ENCODE results near the gene NDUFAF2.
A peak's percentile ranks its signal among the peaks of the same experiment; 100 is the strongest.

Gene NDUFAF2

DNA sequence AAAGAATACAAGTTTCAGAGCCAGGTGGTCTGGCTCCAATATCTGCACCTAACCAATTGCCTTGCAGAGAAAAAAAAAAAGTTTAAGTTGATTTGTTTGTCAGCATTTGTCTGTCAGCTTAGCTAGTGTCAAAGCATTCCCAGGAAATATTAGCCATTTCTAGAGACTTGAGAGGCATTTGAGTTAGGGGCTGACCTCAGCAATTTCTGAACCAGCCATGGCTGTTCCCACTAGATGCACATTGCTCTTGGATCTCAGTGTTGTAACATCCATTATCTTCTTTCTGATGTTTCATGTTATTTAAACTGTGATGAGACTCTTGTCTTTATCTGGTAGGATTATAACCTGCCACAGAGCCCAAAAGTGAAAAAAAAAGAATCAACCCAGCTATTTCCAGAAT, 102.3 kb downstream of the NDUFAF2 start:
- H3K27ac ChIP-seq: no peak overlapping the region
- TF ChIP-seq, protein P1, sequence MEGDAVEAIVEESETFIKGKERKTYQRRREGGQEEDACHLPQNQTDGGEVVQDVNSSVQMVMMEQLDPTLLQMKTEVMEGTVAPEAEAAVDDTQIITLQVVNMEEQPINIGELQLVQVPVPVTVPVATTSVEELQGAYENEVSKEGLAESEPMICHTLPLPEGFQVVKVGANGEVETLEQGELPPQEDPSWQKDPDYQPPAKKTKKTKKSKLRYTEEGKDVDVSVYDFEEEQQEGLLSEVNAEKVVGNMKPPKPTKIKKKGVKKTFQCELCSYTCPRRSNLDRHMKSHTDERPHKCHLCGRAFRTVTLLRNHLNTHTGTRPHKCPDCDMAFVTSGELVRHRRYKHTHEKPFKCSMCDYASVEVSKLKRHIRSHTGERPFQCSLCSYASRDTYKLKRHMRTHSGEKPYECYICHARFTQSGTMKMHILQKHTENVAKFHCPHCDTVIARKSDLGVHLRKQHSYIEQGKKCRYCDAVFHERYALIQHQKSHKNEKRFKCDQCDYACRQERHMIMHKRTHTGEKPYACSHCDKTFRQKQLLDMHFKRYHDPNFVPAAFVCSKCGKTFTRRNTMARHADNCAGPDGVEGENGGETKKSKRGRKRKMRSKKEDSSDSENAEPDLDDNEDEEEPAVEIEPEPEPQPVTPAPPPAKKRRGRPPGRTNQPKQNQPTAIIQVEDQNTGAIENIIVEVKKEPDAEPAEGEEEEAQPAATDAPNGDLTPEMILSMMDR (IDR thresholded peaks at IDR 0.05): no peak
- TF ChIP-seq ZFX (IDR thresholded peaks at IDR 0.05; ENCODE audit: borderline replicate concordance): no peak

DNA sequence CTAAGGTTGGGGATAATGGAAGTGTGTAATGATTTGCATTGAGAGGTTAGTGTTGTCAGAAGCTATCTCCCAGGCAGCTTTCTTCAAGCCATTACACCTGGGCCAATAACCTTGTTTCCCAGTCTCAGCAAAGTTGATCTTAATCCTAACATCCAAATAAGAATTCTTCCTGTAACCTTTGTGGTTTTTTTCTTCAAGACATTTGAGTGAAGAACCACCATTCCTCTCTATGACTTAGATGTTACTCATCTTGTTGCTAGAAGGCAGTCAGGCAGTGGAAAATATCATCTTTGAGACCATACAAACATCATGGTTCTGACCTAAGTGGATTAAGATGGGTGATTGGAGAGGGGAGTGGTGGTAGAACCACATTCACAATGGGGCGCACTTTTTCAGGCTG, 103.5 kb downstream of the NDUFAF2 start:
- no peak overlapping the region for H3K27ac ChIP-seq
- TF ChIP-seq ZFX (IDR thresholded peaks at IDR 0.05; ENCODE audit: borderline replicate concordance): no peak
- TF ChIP-seq, protein P1 (IDR thresholded peaks at IDR 0.05): no peak

DNA sequence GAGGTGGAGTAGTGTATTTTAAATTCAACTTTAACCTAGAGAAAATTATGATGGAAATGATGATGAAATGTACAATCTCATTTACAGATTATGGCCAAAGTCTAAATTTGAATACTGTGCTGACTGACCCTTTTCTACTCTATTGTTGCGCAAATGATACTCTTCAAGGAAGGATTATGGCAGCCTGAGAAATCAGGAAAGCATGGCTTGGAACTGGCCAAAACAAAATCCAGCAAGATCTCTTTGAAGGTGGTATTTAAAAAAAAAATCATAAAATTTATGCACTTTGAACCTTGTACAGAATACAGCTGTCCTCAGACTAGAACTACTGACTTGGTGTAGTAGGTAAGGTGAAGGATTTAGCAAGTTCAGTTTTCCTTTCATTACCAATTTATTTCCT, 105.3 kb downstream of the NDUFAF2 start:
- no peak overlapping the region for H3K27ac ChIP-seq
- TF ChIP-seq, protein P1 (IDR thresholded peaks at IDR 0.05): no peak
- no peak for TF ChIP-seq ZFX (IDR thresholded peaks at IDR 0.05; ENCODE audit: borderline replicate concordance)

DNA sequence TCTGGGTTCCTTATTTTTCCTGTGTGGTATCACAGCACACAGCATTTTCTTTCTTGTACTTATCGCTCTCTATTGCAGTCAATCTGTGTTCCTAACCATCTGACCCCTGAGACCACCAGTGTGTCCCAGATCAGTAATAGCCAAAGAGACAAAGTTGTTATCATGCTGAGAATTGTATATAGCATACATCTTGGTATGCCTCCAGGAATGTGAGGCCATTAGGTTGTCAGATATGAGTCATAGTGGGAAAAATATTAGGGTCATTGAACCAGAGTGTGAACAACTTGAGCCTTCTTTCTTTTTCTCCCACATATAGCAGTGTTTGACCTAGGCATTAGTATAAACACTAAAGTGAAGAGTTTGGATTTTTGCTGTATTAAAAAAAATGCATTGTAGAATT, 106.3 kb downstream of the NDUFAF2 start:
- H3K27ac ChIP-seq: no peak overlapping the region
- TF ChIP-seq, protein P1 (IDR thresholded peaks at IDR 0.05): no peak
- TF ChIP-seq ZFX (IDR thresholded peaks at IDR 0.05; ENCODE audit: borderline replicate concordance): no peak

DNA sequence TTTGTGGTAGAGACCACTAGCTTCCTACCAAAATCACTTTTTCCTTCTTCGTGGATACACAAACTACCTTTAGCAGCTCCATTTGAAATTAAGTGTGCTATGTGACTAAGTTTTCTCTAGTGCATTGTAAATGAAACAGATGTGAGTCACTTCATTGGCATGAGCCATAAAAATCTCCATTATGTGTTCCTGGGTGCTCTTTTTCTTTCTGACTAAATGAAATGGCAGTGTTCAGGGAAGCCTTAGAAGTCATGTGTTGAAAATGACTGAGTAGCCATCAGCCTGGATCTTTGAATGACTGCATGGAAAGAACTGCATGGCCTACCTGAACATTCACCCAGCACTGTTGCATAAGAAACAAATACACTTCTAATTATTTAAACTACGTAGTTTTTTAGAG, 107.9 kb downstream of the NDUFAF2 start:
- TF ChIP-seq, protein P1 (IDR thresholded peaks at IDR 0.05): no peak
- TF ChIP-seq ZFX (IDR thresholded peaks at IDR 0.05; ENCODE audit: borderline replicate concordance): no peak
- H3K27ac ChIP-seq: no peak overlapping the region

DNA sequence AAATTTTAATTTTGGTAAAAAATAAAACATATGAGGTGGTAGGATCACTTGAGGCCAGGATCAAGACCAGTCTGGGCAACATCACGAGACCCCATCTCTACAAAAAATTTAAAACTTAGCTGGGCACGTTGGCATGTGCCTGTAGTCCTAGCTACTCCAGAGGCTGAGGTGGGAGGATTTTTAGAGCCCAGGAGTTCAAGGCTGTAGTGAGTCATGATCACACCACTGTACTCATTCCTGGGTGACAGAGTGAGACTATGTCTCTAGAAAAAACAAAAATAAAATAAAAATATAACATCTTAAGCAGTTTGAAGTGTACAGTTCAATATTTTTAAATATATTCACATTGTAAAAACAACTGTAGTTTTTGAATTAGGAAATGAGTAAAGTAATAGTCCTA, 108.9 kb downstream of the NDUFAF2 start:
- TF ChIP-seq ZFX (IDR thresholded peaks at IDR 0.05; ENCODE audit: borderline replicate concordance): no peak
- TF ChIP-seq, protein P1 (IDR thresholded peaks at IDR 0.05): no peak
- H3K27ac ChIP-seq: no peak overlapping the region

DNA sequence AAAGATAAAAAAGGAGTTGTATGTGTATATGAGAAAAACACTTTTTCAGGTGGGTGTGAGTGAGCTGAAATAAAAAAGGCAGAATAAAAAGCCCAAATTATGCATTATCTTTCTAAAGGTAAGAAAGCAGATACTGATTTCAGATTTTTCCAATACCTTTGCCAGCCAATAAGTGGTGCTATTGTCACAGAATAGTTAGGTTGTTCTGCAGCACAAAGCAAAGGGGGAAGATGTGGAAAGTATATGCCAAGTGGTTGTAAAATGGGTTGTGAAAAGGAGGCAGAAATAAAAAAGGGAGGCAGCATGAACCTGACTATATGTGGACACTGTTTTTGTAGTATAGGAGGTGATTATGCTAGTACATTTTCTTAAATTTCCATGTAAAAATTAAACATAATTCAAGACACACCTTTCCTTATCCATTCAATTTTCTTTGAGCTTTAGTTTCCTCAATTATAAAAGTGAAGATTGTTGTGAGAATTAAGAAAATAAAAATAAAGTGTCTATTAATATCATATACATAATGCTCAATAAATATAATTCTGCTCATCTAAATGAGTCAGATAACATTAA, 110.5 kb downstream of the NDUFAF2 start:
- no peak overlapping the region for H3K27ac ChIP-seq
- TF ChIP-seq ZFX (IDR thresholded peaks at IDR 0.05; ENCODE audit: borderline replicate concordance): no peak
- TF ChIP-seq, protein P1 (IDR thresholded peaks at IDR 0.05): peak; percentile 79

Data from 22Rv1 (cell line).